HCT116 (cell line): Measurements from ENCODE around the gene RTN4RL2. TPM values are rescaled to one million over a fixed set of nuclear protein-coding genes. Genes with fewer than 3 reads are reported as not detected.

ENCODE experiments used
- ATAC-seq: fragments of 200-7000 bp; cut with Tn5 transposase; 2 replicates; pipeline ENCODE4 v1.9.1; 2020; ENCODE audit warnings: mild to moderate bottlenecking, moderate library complexity
- BruUV-seq: library from RNA; stranded (reverse); fragments of 400-500 nt; replicated peaks from 2 replicates; lab custom pipeline; 2021; lab: Mats Ljungman, UMichigan
- CTCF ChIA-PET: fragments of 300-600 bp; sonication (Branson Sonifier 250); formaldehyde crosslinking; loops from one replicate; lab custom pipeline; 2021; ENCODE audit warnings: antibody characterized with exemption; lab: Charles Lee
- POLR2A ChIA-PET: fragments of 300-600, 350-600 bp; sonication (Branson Sonifier 250); formaldehyde crosslinking; loops from one replicate; lab custom pipeline; 2021; ENCODE audit warnings: antibody characterized with exemption; lab: Charles Lee
- RAD21 ChIA-PET, 2 experiments: fragments of 300-600 bp; sonication (Branson Sonifier 250); formaldehyde crosslinking; loops; one replicate each; lab custom pipeline; 2023; ENCODE audit warnings: low total read pairs in 2 of 2; ENCODE audit not compliant: uncharacterized antibody in 2 of 2, unreplicated experiment in 2 of 2, low non-redundant PET in 1 of 2; lab: Charles Lee
- DNase-seq: peaks from one replicate; pipeline ENCODE4 v3.0.0-alpha.2; 2010; ENCODE audit warnings: low read depth, low spot score
- H2AFZ ChIP-seq: fragments of 200-600 bp; shearing (Covaris generic), sonication (generic); 2 replicates; pipeline ENCODE4 v1.6.1; 2017; ENCODE audit warnings: low read depth, mixed run types, mixed read lengths, antibody characterized with exemption, low read length; ENCODE audit not compliant: poor library complexity, severe bottlenecking
- H3K27ac ChIP-seq: 2 replicates; pipeline ENCODE4 v1.5.1; 2012; ENCODE audit warnings: low read depth, low read length
- H3K27me3 ChIP-seq: fragments of 200-600 bp; sonication (generic); 2 replicates; pipeline ENCODE4 v1.6.1; 2016; ENCODE audit warnings: mixed run types, low read length, mixed read lengths; ENCODE audit not compliant: insufficient read depth
- H3K36me3 ChIP-seq, 2 experiments: fragments of 200-500 bp in 1 of 2; fragments of 200-600 bp in 1 of 2; sonication (Bioruptor generic) in 1 of 2; sonication (generic) in 1 of 2; 2 replicates each; pipeline versions ENCODE4 v1.5.1 to v1.6.1; 2014 to 2016; ENCODE audit warnings: low read length in 2 of 2, inconsistent platforms in 1 of 2, mixed read lengths in 1 of 2, mixed run types in 1 of 2; ENCODE audit not compliant: insufficient read depth in 2 of 2, control insufficient read depth in 1 of 2
- H3K4me1 ChIP-seq, 2 experiments: fragments of 200-600 bp in 1 of 2; sonication (generic) in 1 of 2; 2 replicates each; pipeline versions ENCODE4 v1.5.1 to v1.6.1; 2012 to 2017; ENCODE audit warnings: low read length in 2 of 2, inconsistent platforms in 1 of 2, mild to moderate bottlenecking in 1 of 2, mixed read lengths in 1 of 2, mixed run types in 1 of 2, moderate library complexity in 1 of 2; ENCODE audit not compliant: insufficient read depth in 2 of 2, control insufficient read depth in 1 of 2
- H3K4me2 ChIP-seq: fragments of 200-600 bp; sonication (generic); 2 replicates; pipeline ENCODE4 v1.6.1; 2017; ENCODE audit warnings: mixed run types, low read length, mixed read lengths
- H3K4me3 ChIP-seq, 2 experiments: fragments of 200-600 bp in 1 of 2; sonication (generic) in 1 of 2; replicated peaks in 1 of 2; 2 replicates each; pipeline ENCODE4 v1.5.1; 2011 to 2016; ENCODE audit warnings: low read length in 2 of 2, control low read depth in 1 of 2, low read depth in 1 of 2, mild to moderate bottlenecking in 1 of 2, mixed read lengths in 1 of 2, mixed run types in 1 of 2
- H3K79me2 ChIP-seq: fragments of 200-600 bp; sonication (generic); 2 replicates; pipeline ENCODE4 v1.6.1; 2017; ENCODE audit warnings: mild to moderate bottlenecking, mixed run types, low read length, moderate library complexity, mixed read lengths; ENCODE audit not compliant: insufficient read depth
- H3K9ac ChIP-seq: fragments of 200-600 bp; sonication (generic); 2 replicates; pipeline ENCODE4 v1.6.1; 2016; ENCODE audit warnings: low read length, mixed read lengths
- H3K9me2 ChIP-seq: fragments of 200-600 bp; sonication (generic), shearing (Covaris generic); 2 replicates; pipeline ENCODE4 v1.6.1; 2017; ENCODE audit warnings: mixed run types, mild to moderate bottlenecking, moderate library complexity; ENCODE audit not compliant: insufficient read depth
- H3K9me3 ChIP-seq, 2 experiments: fragments of 200-500 bp in 1 of 2; fragments of 200-600 bp in 1 of 2; sonication (Bioruptor generic) in 1 of 2; sonication (generic) in 1 of 2; 2 replicates each; pipeline ENCODE4 v1.6.1; 2014 to 2017; ENCODE audit warnings: low read length in 2 of 2, mixed read lengths in 2 of 2, inconsistent platforms in 1 of 2, low read depth in 1 of 2, mild to moderate bottlenecking in 1 of 2, mixed run types in 1 of 2, moderate library complexity in 1 of 2; ENCODE audit not compliant: control insufficient read depth in 1 of 2, insufficient read depth in 1 of 2
- H4K20me1 ChIP-seq: fragments of 200-600 bp; sonication (generic), shearing (Covaris generic); 2 replicates; pipeline ENCODE4 v1.6.1; 2017; ENCODE audit warnings: mixed run types, mild to moderate bottlenecking, moderate library complexity; ENCODE audit not compliant: insufficient read depth
- ATF3 ChIP-seq: IDR thresholded peaks from 2 replicates; pipeline ENCODE4 v1.6.1; 2012
- CBX3 ChIP-seq: IDR thresholded peaks from 2 replicates; pipeline ENCODE4 v1.6.1; 2012; ENCODE audit warnings: low read depth
- CEBPB ChIP-seq: IDR thresholded peaks from 2 replicates; pipeline ENCODE4 v1.6.1; 2012; ENCODE audit warnings: low read depth
- CTCF ChIP-seq, 3 experiments: fragments of 200-600 bp in 1 of 3; sonication (generic) in 1 of 3; IDR thresholded peaks in 2 of 3; conservative IDR thresholded peaks in 1 of 3; 2 replicates each; pipeline ENCODE4 v1.5.1; 2012 to 2017; ENCODE audit warnings: low read depth in 2 of 3, low read length in 2 of 3, antibody characterized with exemption in 1 of 3, borderline replicate concordance in 1 of 3, control low read depth in 1 of 3, mild to moderate bottlenecking in 1 of 3, mixed read lengths in 1 of 3, mixed run types in 1 of 3, moderate library complexity in 1 of 3; ENCODE audit not compliant: insufficient read depth in 1 of 3
- ELF1 ChIP-seq: IDR thresholded peaks from 2 replicates; pipeline ENCODE4 v1.6.1; 2012; ENCODE audit warnings: low read depth, borderline replicate concordance
- EZH2 ChIP-seq: fragments of 200-600 bp; sonication (generic); IDR thresholded peaks from 2 replicates; pipeline ENCODE4 v1.6.1; 2017; ENCODE audit warnings: antibody characterized with exemption, mixed run types
- EZH2phosphoT487 ChIP-seq: fragments of 200-600 bp; IDR thresholded peaks from 2 replicates; pipeline ENCODE4 v1.6.1; 2018; ENCODE audit warnings: antibody characterized with exemption, borderline replicate concordance
- FOSL1 ChIP-seq: IDR thresholded peaks from 2 replicates; pipeline ENCODE4 v1.6.1; 2012; ENCODE audit warnings: low read depth
- JUND ChIP-seq: IDR thresholded peaks from 2 replicates; pipeline ENCODE4 v1.6.1; 2012
- MAX ChIP-seq: IDR thresholded peaks from 2 replicates; pipeline ENCODE4 v1.6.1; 2012
- POLR2A ChIP-seq: IDR thresholded peaks from 2 replicates; pipeline ENCODE4 v1.7.0; 2011; ENCODE audit warnings: borderline replicate concordance; ENCODE audit not compliant: insufficient read depth, insufficient read length; ENCODE audit errors: extremely low read depth
- POLR2AphosphoS5 ChIP-seq: IDR thresholded peaks from 2 replicates; pipeline ENCODE4 v1.6.1; 2011; ENCODE audit warnings: mild to moderate bottlenecking, low read depth, low read length, moderate library complexity
- RAD21 ChIP-seq: IDR thresholded peaks from 2 replicates; pipeline ENCODE4 v1.6.1; 2012; ENCODE audit warnings: low read depth, mild to moderate bottlenecking
- REST ChIP-seq: IDR thresholded peaks from 2 replicates; pipeline ENCODE4 v1.6.1; 2012; ENCODE audit warnings: low read depth
- SP1 ChIP-seq: IDR thresholded peaks from 2 replicates; pipeline ENCODE4 v1.6.1; 2012; ENCODE audit warnings: low read depth
- TCF7L2 ChIP-seq: IDR thresholded peaks from 2 replicates; pipeline ENCODE4 v1.7.0; 2011; ENCODE audit warnings: borderline replicate concordance, inconsistent platforms; ENCODE audit not compliant: insufficient read depth, insufficient read length; ENCODE audit errors: extremely low read depth
- YY1 ChIP-seq: IDR thresholded peaks from 2 replicates; pipeline ENCODE4 v1.6.1; 2011; ENCODE audit warnings: low read length, low read depth, moderate library complexity, mild to moderate bottlenecking; ENCODE audit not compliant: insufficient replicate concordance; ENCODE audit errors: extremely low read depth
- ZFX ChIP-seq: fragments of 450-650 bp; IDR thresholded peaks from 2 replicates; pipeline ENCODE4 v1.6.1; 2017
- ZNF274 ChIP-seq: fragments of 200-500 bp; sonication (Bioruptor generic); IDR thresholded peaks from 2 replicates; pipeline ENCODE4 v1.6.1; 2014; ENCODE audit warnings: mild to moderate bottlenecking, low read depth, low read length, inconsistent platforms
- intact Hi-C: fragments of 100-400 bp; cut with micrococcal nuclease; formaldehyde crosslinking; loops from 2 replicates; pipeline ENCODE4 v1.10.0; 2022
- total RNA-seq: library from RNA; stranded (reverse); gene quantifications from one replicate; pipeline ENCODE4 v1.2.1, GENCODE V29; 2021; ENCODE audit not compliant: unreplicated experiment

RTN4RL2 gene
- total RNA-seq, 1 experiment from 2014 or later: 24.0 TPM

GRCh38 chr11:57428643-57429042 is 31.7 kb upstream of the RTN4RL2 start:
- intact Hi-C loops: no loop called here
- peaks cover 8% of the 10 kb centered on the region; the same call in 1 of the 2 replicates for H3K79me2 ChIP-seq
- H3K36me3 ChIP-seq: no peaks in the 10 kb centered on the region; a peak in 1 of 4 replicates
- H3K4me3 ChIP-seq: no peak overlapping the region
- TF ChIP-seq REST (no peak), RAD21 (no peak), CBX3 (no peak), CEBPB (no peak), EZH2 (no peak), FOSL1 (no peak), ELF1 (no peak), ZNF274 (no peak), MAX (no peak), CTCF (IDR thresholded peaks at IDR 0.05 in 2 of 3, conservative IDR thresholded peaks at IDR 0.05 in 1 of 3; ENCODE audit: borderline replicate concordance in 1 of 3, insufficient read depth in 1 of 3, low read depth in 2 of 3, low read length in 2 of 3) (no peak), POLR2AphosphoS5 (no peak), TCF7L2 (no peak), EZH2phosphoT487 (no peak), YY1 (no peak), ZFX (no peak), JUND (no peak), ATF3 (no peak), POLR2A (no peak), SP1 (no peak)
- H3K27ac ChIP-seq: no peak overlapping the region
- no peaks in the 10 kb centered on the region for H3K9me2 ChIP-seq
- ChIA-PET POLR2A (no interaction called here), RAD21 (no interaction called here), CTCF (no interaction called here)
- no peaks in the 10 kb centered on the region for H3K9me3 ChIP-seq
- no peak overlapping the region for H3K4me2 ChIP-seq
- H3K27me3 ChIP-seq: peaks cover 13% of the 10 kb centered on the region
- peaks cover 9 to 21% of the 10 kb centered on the region in 2 experiments for H3K4me1 ChIP-seq
- no TSS peak for BruUV-seq
- H4K20me1 ChIP-seq: no peaks in the 10 kb centered on the region
- no peak overlapping the region for H3K9ac ChIP-seq
- DNase-seq: no peak
- no peak overlapping the region for H2AFZ ChIP-seq
- no peak for ATAC-seq
